HEK293 (cell line): ENCODE results near the gene EARS2.
A peak's percentile ranks its signal among the peaks of the same experiment; 100 is the strongest.

ENCODE experiments used
- GFI1B ChIP-seq: fragments of 450-650 bp; formaldehyde crosslinking; IDR thresholded peaks from 2 replicates; pipeline ENCODE4 v1.5.1; 2016; ENCODE audit warnings: missing biosample characterization, missing genetic modification characterization
- KLF1 ChIP-seq: fragments of 450-650 bp; formaldehyde crosslinking; IDR thresholded peaks from 2 replicates; pipeline ENCODE4 v1.5.1; 2016; ENCODE audit warnings: missing biosample characterization, missing genetic modification characterization
- RBAK ChIP-seq: fragments of 450-650 bp; formaldehyde crosslinking; IDR thresholded peaks from 2 replicates; pipeline ENCODE4 v1.5.1; 2016; ENCODE audit warnings: missing biosample characterization, missing genetic modification characterization
- TCF7L2 ChIP-seq: IDR thresholded peaks from 2 replicates; pipeline ENCODE4 v1.6.1; 2011; ENCODE audit warnings: low read depth, mild to moderate bottlenecking, inconsistent platforms, low read length, moderate library complexity, borderline replicate concordance
- ZBTB1 ChIP-seq: fragments of 450-650 bp; formaldehyde crosslinking; IDR thresholded peaks from 2 replicates; pipeline ENCODE4 v1.5.1; 2016; ENCODE audit warnings: missing biosample characterization, missing genetic modification characterization
- ZNF114 ChIP-seq: fragments of 450-650 bp; formaldehyde crosslinking; IDR thresholded peaks from 2 replicates; pipeline ENCODE4 v1.5.0; 2017; ENCODE audit warnings: missing biosample characterization, missing genetic modification characterization
- ZNF133 ChIP-seq: fragments of 450-650 bp; formaldehyde crosslinking; IDR thresholded peaks from 2 replicates; pipeline ENCODE4 v1.5.1; 2016; ENCODE audit warnings: missing biosample characterization, missing genetic modification characterization
- ZNF155 ChIP-seq: fragments of 450-650 bp; formaldehyde crosslinking; IDR thresholded peaks from 2 replicates; pipeline ENCODE4 v1.5.1; 2016; ENCODE audit warnings: missing biosample characterization, missing genetic modification characterization
- ZNF214 ChIP-seq: fragments of 450-650 bp; formaldehyde crosslinking; IDR thresholded peaks from 2 replicates; pipeline ENCODE4 v1.5.1; 2017; ENCODE audit warnings: missing biosample characterization, mild to moderate bottlenecking, missing genetic modification characterization, borderline replicate concordance
- ZNF266 ChIP-seq: fragments of 450-650 bp; formaldehyde crosslinking; IDR thresholded peaks from 2 replicates; pipeline ENCODE4 v1.5.1; 2016; ENCODE audit warnings: missing biosample characterization, missing genetic modification characterization, low read depth
- ZNF324 ChIP-seq: fragments of 450-650 bp; formaldehyde crosslinking; IDR thresholded peaks from 2 replicates; pipeline ENCODE4 v1.5.1; 2016; ENCODE audit warnings: missing biosample characterization, missing genetic modification characterization
- ZNF335 ChIP-seq: fragments of 450-650 bp; formaldehyde crosslinking; conservative IDR thresholded peaks from 2 replicates; pipeline ENCODE4 v1.5.1; 2016; ENCODE audit warnings: missing biosample characterization, missing genetic modification characterization
- ZNF354C ChIP-seq: fragments of 450-650 bp; formaldehyde crosslinking; IDR thresholded peaks from 2 replicates; pipeline ENCODE4 v1.5.1; 2016; ENCODE audit warnings: missing biosample characterization, missing genetic modification characterization, low read depth, borderline replicate concordance
- ZNF391 ChIP-seq: fragments of 450-650 bp; formaldehyde crosslinking; IDR thresholded peaks from 2 replicates; pipeline ENCODE4 v1.5.1; 2016; ENCODE audit warnings: low read depth, missing biosample characterization, missing genetic modification characterization, borderline replicate concordance
- ZNF544 ChIP-seq: fragments of 450-650 bp; formaldehyde crosslinking; IDR thresholded peaks from 2 replicates; pipeline ENCODE4 v1.5.0; 2017; ENCODE audit warnings: missing biosample characterization, missing genetic modification characterization
- ZNF623 ChIP-seq: fragments of 450-650 bp; formaldehyde crosslinking; IDR thresholded peaks from 2 replicates; pipeline ENCODE4 v1.5.1; 2016; ENCODE audit warnings: missing biosample characterization, missing genetic modification characterization
- ZNF830 ChIP-seq: fragments of 450-650 bp; IDR thresholded peaks from 2 replicates; pipeline ENCODE4 v1.5.0; 2018; ENCODE audit warnings: missing biosample characterization, missing genetic modification characterization, low read depth, mild to moderate bottlenecking, moderate library complexity
- ZSCAN23 ChIP-seq: fragments of 450-650 bp; formaldehyde crosslinking; IDR thresholded peaks from 2 replicates; pipeline ENCODE4 v1.5.1; 2016; ENCODE audit warnings: missing biosample characterization, missing genetic modification characterization
- TF ChIP-seq, protein P1 (sequence below): fragments of 450-650 bp; formaldehyde crosslinking; IDR thresholded peaks from 2 replicates; pipeline ENCODE4 v1.5.1; 2016; ENCODE audit warnings: missing biosample characterization, missing genetic modification characterization, low read depth
- TF ChIP-seq, protein P2 (sequence below): fragments of 450-650 bp; formaldehyde crosslinking; IDR thresholded peaks from 2 replicates; pipeline ENCODE4 v1.5.1; 2017; ENCODE audit warnings: missing biosample characterization, mild to moderate bottlenecking, missing genetic modification characterization, moderate library complexity
- TF ChIP-seq, protein P3 (sequence below): fragments of 450-650 bp; formaldehyde crosslinking; IDR thresholded peaks from 2 replicates; pipeline ENCODE4 v1.5.1; 2016; ENCODE audit warnings: missing biosample characterization, missing genetic modification characterization
- TF ChIP-seq, protein P4 (sequence below): fragments of 450-650 bp; formaldehyde crosslinking; IDR thresholded peaks from 2 replicates; pipeline ENCODE4 v1.5.1; 2016; ENCODE audit warnings: missing biosample characterization, missing genetic modification characterization
- TF ChIP-seq, protein P5 (sequence below): fragments of 450-650 bp; formaldehyde crosslinking; IDR thresholded peaks from 2 replicates; pipeline ENCODE4 v1.5.1; 2016; ENCODE audit warnings: missing biosample characterization, missing genetic modification characterization
- TF ChIP-seq, protein P6 (sequence below): fragments of 450-650 bp; formaldehyde crosslinking; IDR thresholded peaks from 2 replicates; pipeline ENCODE4 v1.5.1; 2016; ENCODE audit warnings: missing biosample characterization, missing genetic modification characterization
- TF ChIP-seq, protein P7 (sequence below): fragments of 450-650 bp; formaldehyde crosslinking; IDR thresholded peaks from 2 replicates; pipeline ENCODE4 v1.5.1; 2016; ENCODE audit warnings: missing biosample characterization, missing genetic modification characterization

EARS2 gene

DNA sequence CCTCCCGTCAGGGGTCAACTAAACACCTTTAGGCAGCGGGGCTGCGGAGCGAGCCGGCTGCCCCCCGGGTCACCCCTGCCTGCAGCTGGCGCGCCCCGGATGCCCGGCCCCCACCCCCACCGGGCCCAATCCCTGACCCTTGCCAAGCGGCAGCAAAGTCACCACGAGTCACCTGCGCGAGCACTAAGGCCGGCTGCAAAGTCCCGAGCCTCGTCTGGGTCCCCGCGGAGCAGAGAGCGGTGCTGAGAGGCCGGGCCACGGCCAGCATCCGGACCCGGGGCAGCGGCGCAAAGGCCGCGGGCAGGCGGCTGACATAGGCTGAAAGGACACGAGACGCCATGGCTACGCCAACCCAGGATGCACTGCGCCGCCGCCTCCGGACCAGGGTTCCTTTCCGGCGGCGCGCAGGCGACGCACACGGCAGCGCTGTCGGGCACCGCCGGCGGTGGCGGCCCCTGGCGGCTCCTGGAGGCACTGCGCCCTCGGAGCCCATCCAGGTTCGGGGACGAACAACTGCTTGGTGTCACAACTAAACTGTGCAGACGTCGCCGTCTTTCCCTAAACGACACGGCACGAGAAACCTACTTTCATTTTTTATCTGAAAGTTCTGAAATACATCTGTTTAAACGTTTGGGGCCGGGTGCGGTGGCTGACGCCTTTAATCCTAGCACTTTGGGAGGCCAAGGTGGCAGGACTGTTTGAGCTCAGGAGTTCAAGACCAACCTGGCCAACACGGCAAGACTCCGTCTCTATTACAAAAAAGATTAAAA lies 39.0 kb upstream of the EARS2 start, which contains the start of gene NDUFAB1 (continued):
- TF ChIP-seq, protein P1, sequence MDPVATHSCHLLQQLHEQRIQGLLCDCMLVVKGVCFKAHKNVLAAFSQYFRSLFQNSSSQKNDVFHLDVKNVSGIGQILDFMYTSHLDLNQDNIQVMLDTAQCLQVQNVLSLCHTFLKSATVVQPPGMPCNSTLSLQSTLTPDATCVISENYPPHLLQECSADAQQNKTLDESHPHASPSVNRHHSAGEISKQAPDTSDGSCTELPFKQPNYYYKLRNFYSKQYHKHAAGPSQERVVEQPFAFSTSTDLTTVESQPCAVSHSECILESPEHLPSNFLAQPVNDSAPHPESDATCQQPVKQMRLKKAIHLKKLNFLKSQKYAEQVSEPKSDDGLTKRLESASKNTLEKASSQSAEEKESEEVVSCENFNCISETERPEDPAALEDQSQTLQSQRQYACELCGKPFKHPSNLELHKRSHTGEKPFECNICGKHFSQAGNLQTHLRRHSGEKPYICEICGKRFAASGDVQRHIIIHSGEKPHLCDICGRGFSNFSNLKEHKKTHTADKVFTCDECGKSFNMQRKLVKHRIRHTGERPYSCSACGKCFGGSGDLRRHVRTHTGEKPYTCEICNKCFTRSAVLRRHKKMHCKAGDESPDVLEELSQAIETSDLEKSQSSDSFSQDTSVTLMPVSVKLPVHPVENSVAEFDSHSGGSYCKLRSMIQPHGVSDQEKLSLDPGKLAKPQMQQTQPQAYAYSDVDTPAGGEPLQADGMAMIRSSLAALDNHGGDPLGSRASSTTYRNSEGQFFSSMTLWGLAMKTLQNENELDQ, result no peak
- TF ChIP-seq, protein P2, sequence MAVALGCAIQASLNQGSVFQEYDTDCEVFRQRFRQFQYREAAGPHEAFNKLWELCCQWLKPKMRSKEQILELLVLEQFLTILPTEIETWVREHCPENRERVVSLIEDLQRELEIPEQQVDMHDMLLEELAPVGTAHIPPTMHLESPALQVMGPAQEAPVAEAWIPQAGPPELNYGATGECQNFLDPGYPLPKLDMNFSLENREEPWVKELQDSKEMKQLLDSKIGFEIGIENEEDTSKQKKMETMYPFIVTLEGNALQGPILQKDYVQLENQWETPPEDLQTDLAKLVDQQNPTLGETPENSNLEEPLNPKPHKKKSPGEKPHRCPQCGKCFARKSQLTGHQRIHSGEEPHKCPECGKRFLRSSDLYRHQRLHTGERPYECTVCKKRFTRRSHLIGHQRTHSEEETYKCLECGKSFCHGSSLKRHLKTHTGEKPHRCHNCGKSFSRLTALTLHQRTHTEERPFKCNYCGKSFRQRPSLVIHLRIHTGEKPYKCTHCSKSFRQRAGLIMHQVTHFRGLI, result peak; percentile 32; the same call in 1 of the 2 replicates
- TF ChIP-seq ZNF623 (tag by site-specific recombination) (no peak), TCF7L2 (no peak), ZNF214 (tag by site-specific recombination) (no peak), ZNF114 (tag by site-specific recombination) (no peak), ZNF354C (no peak), ZNF830 (tag by site-specific recombination) (no peak), ZNF391 (tag by site-specific recombination) (no peak), ZNF266 (tag by site-specific recombination) (no peak), ZNF544 (tag by site-specific recombination) (no peak), ZSCAN23 (no peak), ZNF335 (peak; percentile 82), GFI1B (tag by site-specific recombination) (no peak), KLF1 (tag by site-specific recombination) (no peak), ZBTB1 (no peak), ZNF324 (no peak), ZNF133 (no peak), RBAK (tag by site-specific recombination) (no peak), ZNF155 (tag by site-specific recombination) (no peak)
- TF ChIP-seq, protein P3, sequence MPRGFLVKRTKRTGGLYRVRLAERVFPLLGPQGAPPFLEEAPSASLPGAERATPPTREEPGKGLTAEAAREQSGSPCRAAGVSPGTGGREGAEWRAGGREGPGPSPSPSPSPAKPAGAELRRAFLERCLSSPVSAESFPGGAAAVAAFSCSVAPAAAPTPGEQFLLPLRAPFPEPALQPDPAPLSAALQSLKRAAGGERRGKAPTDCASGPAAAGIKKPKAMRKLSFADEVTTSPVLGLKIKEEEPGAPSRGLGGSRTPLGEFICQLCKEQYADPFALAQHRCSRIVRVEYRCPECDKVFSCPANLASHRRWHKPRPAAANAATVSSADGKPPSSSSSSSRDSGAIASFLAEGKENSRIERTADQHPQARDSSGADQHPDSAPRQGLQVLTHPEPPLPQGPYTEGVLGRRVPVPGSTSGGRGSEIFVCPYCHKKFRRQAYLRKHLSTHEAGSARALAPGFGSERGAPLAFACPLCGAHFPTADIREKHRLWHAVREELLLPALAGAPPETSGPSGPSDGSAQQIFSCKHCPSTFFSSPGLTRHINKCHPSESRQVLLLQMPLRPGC (tag by site-specific recombination), result peak; percentile 42; the same call in 1 of the 2 replicates
- TF ChIP-seq, protein P4, sequence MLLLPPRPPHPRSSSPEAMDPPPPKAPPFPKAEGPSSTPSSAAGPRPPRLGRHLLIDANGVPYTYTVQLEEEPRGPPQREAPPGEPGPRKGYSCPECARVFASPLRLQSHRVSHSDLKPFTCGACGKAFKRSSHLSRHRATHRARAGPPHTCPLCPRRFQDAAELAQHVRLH, result peak; percentile 53; the same call in 1 of the 2 replicates
- TF ChIP-seq, protein P5, sequence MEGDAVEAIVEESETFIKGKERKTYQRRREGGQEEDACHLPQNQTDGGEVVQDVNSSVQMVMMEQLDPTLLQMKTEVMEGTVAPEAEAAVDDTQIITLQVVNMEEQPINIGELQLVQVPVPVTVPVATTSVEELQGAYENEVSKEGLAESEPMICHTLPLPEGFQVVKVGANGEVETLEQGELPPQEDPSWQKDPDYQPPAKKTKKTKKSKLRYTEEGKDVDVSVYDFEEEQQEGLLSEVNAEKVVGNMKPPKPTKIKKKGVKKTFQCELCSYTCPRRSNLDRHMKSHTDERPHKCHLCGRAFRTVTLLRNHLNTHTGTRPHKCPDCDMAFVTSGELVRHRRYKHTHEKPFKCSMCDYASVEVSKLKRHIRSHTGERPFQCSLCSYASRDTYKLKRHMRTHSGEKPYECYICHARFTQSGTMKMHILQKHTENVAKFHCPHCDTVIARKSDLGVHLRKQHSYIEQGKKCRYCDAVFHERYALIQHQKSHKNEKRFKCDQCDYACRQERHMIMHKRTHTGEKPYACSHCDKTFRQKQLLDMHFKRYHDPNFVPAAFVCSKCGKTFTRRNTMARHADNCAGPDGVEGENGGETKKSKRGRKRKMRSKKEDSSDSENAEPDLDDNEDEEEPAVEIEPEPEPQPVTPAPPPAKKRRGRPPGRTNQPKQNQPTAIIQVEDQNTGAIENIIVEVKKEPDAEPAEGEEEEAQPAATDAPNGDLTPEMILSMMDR (tag by site-specific recombination), result peak; percentile 97
- TF ChIP-seq, protein P6, sequence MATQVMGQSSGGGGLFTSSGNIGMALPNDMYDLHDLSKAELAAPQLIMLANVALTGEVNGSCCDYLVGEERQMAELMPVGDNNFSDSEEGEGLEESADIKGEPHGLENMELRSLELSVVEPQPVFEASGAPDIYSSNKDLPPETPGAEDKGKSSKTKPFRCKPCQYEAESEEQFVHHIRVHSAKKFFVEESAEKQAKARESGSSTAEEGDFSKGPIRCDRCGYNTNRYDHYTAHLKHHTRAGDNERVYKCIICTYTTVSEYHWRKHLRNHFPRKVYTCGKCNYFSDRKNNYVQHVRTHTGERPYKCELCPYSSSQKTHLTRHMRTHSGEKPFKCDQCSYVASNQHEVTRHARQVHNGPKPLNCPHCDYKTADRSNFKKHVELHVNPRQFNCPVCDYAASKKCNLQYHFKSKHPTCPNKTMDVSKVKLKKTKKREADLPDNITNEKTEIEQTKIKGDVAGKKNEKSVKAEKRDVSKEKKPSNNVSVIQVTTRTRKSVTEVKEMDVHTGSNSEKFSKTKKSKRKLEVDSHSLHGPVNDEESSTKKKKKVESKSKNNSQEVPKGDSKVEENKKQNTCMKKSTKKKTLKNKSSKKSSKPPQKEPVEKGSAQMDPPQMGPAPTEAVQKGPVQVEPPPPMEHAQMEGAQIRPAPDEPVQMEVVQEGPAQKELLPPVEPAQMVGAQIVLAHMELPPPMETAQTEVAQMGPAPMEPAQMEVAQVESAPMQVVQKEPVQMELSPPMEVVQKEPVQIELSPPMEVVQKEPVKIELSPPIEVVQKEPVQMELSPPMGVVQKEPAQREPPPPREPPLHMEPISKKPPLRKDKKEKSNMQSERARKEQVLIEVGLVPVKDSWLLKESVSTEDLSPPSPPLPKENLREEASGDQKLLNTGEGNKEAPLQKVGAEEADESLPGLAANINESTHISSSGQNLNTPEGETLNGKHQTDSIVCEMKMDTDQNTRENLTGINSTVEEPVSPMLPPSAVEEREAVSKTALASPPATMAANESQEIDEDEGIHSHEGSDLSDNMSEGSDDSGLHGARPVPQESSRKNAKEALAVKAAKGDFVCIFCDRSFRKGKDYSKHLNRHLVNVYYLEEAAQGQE (tag by site-specific recombination), result no peak; the same call in 1 of the 2 replicates
- TF ChIP-seq, protein P7, sequence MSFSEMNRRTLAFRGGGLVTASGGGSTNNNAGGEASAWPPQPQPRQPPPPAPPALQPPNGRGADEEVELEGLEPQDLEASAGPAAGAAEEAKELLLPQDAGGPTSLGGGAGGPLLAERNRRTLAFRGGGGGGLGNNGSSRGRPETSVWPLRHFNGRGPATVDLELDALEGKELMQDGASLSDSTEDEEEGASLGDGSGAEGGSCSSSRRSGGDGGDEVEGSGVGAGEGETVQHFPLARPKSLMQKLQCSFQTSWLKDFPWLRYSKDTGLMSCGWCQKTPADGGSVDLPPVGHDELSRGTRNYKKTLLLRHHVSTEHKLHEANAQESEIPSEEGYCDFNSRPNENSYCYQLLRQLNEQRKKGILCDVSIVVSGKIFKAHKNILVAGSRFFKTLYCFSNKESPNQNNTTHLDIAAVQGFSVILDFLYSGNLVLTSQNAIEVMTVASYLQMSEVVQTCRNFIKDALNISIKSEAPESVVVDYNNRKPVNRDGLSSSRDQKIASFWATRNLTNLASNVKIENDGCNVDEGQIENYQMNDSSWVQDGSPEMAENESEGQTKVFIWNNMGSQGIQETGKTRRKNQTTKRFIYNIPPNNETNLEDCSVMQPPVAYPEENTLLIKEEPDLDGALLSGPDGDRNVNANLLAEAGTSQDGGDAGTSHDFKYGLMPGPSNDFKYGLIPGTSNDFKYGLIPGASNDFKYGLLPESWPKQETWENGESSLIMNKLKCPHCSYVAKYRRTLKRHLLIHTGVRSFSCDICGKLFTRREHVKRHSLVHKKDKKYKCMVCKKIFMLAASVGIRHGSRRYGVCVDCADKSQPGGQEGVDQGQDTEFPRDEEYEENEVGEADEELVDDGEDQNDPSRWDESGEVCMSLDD, result no peak
